ENCODE measurements around the gene CELF1. TPM values are rescaled to one million over a fixed set of nuclear protein-coding genes. Genes with fewer than 3 reads are reported as not detected.

Gene CELF1
- total and polyA plus RNA-seq, 9 of the 15 experiments (the other 6 are each of a cell fraction or from before 2014, with no cell fraction given): 11.3 to 142 (median 77.4) TPM

DNA sequence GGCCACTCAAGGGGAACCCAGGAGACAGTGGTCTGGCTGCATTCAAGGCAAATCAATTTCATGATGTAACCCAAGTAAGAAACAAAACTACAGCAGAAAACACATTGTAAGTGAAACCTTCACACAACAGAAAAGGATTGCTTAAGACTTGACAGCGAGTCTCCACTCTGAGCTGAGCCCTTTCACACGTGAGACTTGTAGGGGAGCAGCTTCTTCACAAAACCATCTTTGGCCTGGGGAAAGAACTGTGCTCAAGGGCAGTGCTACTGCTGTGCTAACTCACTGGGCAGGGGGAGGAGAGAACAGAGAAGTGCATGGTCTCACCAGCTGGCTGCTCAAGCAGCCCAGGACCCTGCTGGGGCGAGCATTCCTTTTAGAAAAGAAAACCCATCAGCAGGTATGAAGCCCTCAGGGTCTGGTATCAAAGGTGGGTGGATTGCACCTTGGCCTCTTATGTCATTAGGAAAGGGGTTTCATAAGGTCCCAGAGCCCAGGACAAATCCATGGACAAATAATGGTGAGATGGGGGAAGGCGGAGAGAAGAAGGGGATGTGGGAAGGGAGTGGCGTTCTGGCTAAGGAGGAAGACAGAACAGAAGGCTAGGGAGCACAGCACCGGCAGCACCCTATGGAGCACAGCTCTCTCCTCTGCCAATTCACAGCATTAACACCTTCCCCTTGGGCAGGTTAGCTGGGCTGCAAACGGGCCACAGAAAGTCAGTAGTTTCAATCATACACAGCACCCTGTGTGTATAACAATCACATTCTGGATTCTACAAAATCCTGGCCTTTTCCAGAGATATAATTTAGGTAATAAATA lies 83.4 kb downstream of the CELF1 start (continued):
- no peak for TF ChIP-seq RBM14 (IDR thresholded peaks at IDR 0.05; ENCODE audit: borderline replicate concordance, insufficient read depth, low read depth, low read length)
- no peak for TF ChIP-seq MYBL2 (IDR thresholded peaks at IDR 0.05; ENCODE audit: low read depth)
- no peak for TF ChIP-seq MYBL2 (CRISPR knock-in tag; IDR thresholded peaks at IDR 0.05; ENCODE audit: borderline replicate concordance)
- TF ChIP-seq ZNF23 (CRISPR knock-in tag; IDR thresholded peaks at IDR 0.05): no peak
- TF ChIP-seq SRF (CRISPR knock-in tag; IDR thresholded peaks at IDR 0.05): no peak
- no peak for TF ChIP-seq PHF8 (IDR thresholded peaks at IDR 0.05; ENCODE audit: borderline replicate concordance, low read length)
- TF ChIP-seq NFIC (IDR thresholded peaks at IDR 0.05): no peak
- TF ChIP-seq, protein P1, sequence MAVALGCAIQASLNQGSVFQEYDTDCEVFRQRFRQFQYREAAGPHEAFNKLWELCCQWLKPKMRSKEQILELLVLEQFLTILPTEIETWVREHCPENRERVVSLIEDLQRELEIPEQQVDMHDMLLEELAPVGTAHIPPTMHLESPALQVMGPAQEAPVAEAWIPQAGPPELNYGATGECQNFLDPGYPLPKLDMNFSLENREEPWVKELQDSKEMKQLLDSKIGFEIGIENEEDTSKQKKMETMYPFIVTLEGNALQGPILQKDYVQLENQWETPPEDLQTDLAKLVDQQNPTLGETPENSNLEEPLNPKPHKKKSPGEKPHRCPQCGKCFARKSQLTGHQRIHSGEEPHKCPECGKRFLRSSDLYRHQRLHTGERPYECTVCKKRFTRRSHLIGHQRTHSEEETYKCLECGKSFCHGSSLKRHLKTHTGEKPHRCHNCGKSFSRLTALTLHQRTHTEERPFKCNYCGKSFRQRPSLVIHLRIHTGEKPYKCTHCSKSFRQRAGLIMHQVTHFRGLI (CRISPR knock-in tag; IDR thresholded peaks at IDR 0.05): no peak
- TF ChIP-seq, protein P2, sequence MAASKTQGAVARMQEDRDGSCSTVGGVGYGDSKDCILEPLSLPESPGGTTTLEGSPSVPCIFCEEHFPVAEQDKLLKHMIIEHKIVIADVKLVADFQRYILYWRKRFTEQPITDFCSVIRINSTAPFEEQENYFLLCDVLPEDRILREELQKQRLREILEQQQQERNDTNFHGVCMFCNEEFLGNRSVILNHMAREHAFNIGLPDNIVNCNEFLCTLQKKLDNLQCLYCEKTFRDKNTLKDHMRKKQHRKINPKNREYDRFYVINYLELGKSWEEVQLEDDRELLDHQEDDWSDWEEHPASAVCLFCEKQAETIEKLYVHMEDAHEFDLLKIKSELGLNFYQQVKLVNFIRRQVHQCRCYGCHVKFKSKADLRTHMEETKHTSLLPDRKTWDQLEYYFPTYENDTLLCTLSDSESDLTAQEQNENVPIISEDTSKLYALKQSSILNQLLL (CRISPR knock-in tag; IDR thresholded peaks at IDR 0.05; ENCODE audit: borderline replicate concordance): no peak
- no peak for TF ChIP-seq SP2 (IDR thresholded peaks at IDR 0.05; ENCODE audit: extremely low read depth, low read depth, low read length, poor library complexity, severe bottlenecking)
